ENCODE data around the gene PLEKHA5.

DNA sequence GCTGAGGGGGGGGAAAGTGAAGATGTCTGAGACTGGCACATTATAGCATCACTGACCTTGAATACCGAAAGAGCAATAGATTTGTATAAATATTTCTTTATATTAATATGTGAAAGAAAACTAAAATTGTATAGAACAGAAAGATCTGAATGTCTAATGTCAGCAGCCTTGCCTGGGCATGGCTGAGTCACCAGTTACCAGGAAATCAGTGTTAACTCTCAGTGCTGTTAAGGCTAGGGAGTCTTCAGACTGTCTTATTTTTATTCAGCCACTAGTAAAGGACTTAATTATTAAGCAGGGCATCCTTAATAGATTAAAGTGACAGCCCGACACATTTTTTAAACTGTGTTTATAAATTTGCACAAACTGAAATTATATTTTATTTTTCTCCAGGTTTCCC is 186.9 kb downstream of the PLEKHA5 start:
- TF ChIP-seq, protein P1, sequence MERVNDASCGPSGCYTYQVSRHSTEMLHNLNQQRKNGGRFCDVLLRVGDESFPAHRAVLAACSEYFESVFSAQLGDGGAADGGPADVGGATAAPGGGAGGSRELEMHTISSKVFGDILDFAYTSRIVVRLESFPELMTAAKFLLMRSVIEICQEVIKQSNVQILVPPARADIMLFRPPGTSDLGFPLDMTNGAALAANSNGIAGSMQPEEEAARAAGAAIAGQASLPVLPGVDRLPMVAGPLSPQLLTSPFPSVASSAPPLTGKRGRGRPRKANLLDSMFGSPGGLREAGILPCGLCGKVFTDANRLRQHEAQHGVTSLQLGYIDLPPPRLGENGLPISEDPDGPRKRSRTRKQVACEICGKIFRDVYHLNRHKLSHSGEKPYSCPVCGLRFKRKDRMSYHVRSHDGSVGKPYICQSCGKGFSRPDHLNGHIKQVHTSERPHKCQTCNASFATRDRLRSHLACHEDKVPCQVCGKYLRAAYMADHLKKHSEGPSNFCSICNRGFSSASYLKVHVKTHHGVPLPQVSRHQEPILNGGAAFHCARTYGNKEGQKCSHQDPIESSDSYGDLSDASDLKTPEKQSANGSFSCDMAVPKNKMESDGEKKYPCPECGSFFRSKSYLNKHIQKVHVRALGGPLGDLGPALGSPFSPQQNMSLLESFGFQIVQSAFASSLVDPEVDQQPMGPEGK (CRISPR knock-in tag; IDR thresholded peaks at IDR 0.05; ENCODE audit: borderline replicate concordance) = no peak
- TF ChIP-seq, protein P2, sequence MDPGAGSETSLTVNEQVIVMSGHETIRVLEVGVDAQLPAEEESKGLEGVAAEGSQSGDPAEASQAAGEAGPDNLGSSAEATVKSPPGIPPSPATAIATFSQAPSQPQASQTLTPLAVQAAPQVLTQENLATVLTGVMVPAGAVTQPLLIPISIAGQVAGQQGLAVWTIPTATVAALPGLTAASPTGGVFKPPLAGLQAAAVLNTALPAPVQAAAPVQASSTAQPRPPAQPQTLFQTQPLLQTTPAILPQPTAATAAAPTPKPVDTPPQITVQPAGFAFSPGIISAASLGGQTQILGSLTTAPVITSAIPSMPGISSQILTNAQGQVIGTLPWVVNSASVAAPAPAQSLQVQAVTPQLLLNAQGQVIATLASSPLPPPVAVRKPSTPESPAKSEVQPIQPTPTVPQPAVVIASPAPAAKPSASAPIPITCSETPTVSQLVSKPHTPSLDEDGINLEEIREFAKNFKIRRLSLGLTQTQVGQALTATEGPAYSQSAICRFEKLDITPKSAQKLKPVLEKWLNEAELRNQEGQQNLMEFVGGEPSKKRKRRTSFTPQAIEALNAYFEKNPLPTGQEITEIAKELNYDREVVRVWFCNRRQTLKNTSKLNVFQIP (CRISPR knock-in tag; IDR thresholded peaks at IDR 0.05; ENCODE audit: borderline replicate concordance, low read depth) = no peak
- TF ChIP-seq BACH2 (CRISPR knock-in tag; IDR thresholded peaks at IDR 0.05; ENCODE audit: borderline replicate concordance) (no peak), ZNF565 (CRISPR knock-in tag; conservative IDR thresholded peaks at IDR 0.05; ENCODE audit: low read depth) (no peak), TOX (CRISPR knock-in tag; IDR thresholded peaks at IDR 0.05; ENCODE audit: borderline replicate concordance) (no peak), OSR1 (CRISPR knock-in tag; IDR thresholded peaks at IDR 0.05) (no peak), RARB (CRISPR knock-in tag; IDR thresholded peaks at IDR 0.05) (no peak), ZFP3 (CRISPR knock-in tag; IDR thresholded peaks at IDR 0.05) (no peak), ZNF8 (CRISPR knock-in tag; IDR thresholded peaks at IDR 0.05) (no peak), ZFP30 (CRISPR knock-in tag; IDR thresholded peaks at IDR 0.05) (no peak), PPARA (CRISPR knock-in tag; IDR thresholded peaks at IDR 0.05; ENCODE audit: borderline replicate concordance) (no peak), GLIS3 (CRISPR knock-in tag; IDR thresholded peaks at IDR 0.05) (no peak)
- TF ChIP-seq, protein P3, sequence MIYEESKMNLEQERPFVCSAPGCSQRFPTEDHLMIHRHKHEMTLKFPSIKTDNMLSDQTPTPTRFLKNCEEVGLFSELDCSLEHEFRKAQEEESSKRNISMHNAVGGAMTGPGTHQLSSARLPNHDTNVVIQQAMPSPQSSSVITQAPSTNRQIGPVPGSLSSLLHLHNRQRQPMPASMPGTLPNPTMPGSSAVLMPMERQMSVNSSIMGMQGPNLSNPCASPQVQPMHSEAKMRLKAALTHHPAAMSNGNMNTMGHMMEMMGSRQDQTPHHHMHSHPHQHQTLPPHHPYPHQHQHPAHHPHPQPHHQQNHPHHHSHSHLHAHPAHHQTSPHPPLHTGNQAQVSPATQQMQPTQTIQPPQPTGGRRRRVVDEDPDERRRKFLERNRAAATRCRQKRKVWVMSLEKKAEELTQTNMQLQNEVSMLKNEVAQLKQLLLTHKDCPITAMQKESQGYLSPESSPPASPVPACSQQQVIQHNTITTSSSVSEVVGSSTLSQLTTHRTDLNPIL (CRISPR knock-in tag; IDR thresholded peaks at IDR 0.05; ENCODE audit: low read depth) = no peak

Data from SK-N-SH treated with all-trans-retinoic acid at 6 μM for 48 hours (cell line).